HCT116 (cell line): ENCODE results near the gene NHLH1. TPM values are rescaled to one million over a fixed set of nuclear protein-coding genes. Genes with fewer than 3 reads are reported as not detected.

Experiments used
- ATAC-seq: fragments of 200-7000 bp; cut with Tn5 transposase; 2 replicates; pipeline ENCODE4 v1.9.1; 2020; ENCODE audit warnings: mild to moderate bottlenecking, moderate library complexity
- BruUV-seq: library from RNA; stranded (reverse); fragments of 400-500 nt; replicated peaks from 2 replicates; lab custom pipeline; 2021; lab: Mats Ljungman, UMichigan
- CTCF ChIA-PET: fragments of 300-600 bp; sonication (Branson Sonifier 250); formaldehyde crosslinking; loops from one replicate; lab custom pipeline; 2021; ENCODE audit warnings: antibody characterized with exemption; lab: Charles Lee
- POLR2A ChIA-PET: fragments of 300-600, 350-600 bp; sonication (Branson Sonifier 250); formaldehyde crosslinking; loops from one replicate; lab custom pipeline; 2021; ENCODE audit warnings: antibody characterized with exemption; lab: Charles Lee
- RAD21 ChIA-PET, 2 experiments: fragments of 300-600 bp; sonication (Branson Sonifier 250); formaldehyde crosslinking; loops; one replicate each; lab custom pipeline; 2023; ENCODE audit warnings: low total read pairs in 2 of 2; ENCODE audit not compliant: uncharacterized antibody in 2 of 2, unreplicated experiment in 2 of 2, low non-redundant PET in 1 of 2; lab: Charles Lee
- DNase-seq: peaks from one replicate; pipeline ENCODE4 v3.0.0-alpha.2; 2010; ENCODE audit warnings: low read depth, low spot score
- H2AFZ ChIP-seq: fragments of 200-600 bp; shearing (Covaris generic), sonication (generic); 2 replicates; pipeline ENCODE4 v1.6.1; 2017; ENCODE audit warnings: low read depth, mixed run types, mixed read lengths, antibody characterized with exemption, low read length; ENCODE audit not compliant: poor library complexity, severe bottlenecking
- H3K27ac ChIP-seq: 2 replicates; pipeline ENCODE4 v1.5.1; 2012; ENCODE audit warnings: low read depth, low read length
- H3K27me3 ChIP-seq: fragments of 200-600 bp; sonication (generic); 2 replicates; pipeline ENCODE4 v1.6.1; 2016; ENCODE audit warnings: mixed run types, low read length, mixed read lengths; ENCODE audit not compliant: insufficient read depth
- H3K36me3 ChIP-seq, 2 experiments: fragments of 200-500 bp in 1 of 2; fragments of 200-600 bp in 1 of 2; sonication (Bioruptor generic) in 1 of 2; sonication (generic) in 1 of 2; 2 replicates each; pipeline versions ENCODE4 v1.5.1 to v1.6.1; 2014 to 2016; ENCODE audit warnings: low read length in 2 of 2, inconsistent platforms in 1 of 2, mixed read lengths in 1 of 2, mixed run types in 1 of 2; ENCODE audit not compliant: insufficient read depth in 2 of 2, control insufficient read depth in 1 of 2
- H3K4me1 ChIP-seq, 2 experiments: fragments of 200-600 bp in 1 of 2; sonication (generic) in 1 of 2; 2 replicates each; pipeline versions ENCODE4 v1.5.1 to v1.6.1; 2012 to 2017; ENCODE audit warnings: low read length in 2 of 2, inconsistent platforms in 1 of 2, mild to moderate bottlenecking in 1 of 2, mixed read lengths in 1 of 2, mixed run types in 1 of 2, moderate library complexity in 1 of 2; ENCODE audit not compliant: insufficient read depth in 2 of 2, control insufficient read depth in 1 of 2
- H3K4me2 ChIP-seq: fragments of 200-600 bp; sonication (generic); 2 replicates; pipeline ENCODE4 v1.6.1; 2017; ENCODE audit warnings: mixed run types, low read length, mixed read lengths
- H3K4me3 ChIP-seq, 2 experiments: fragments of 200-600 bp in 1 of 2; sonication (generic) in 1 of 2; replicated peaks in 1 of 2; 2 replicates each; pipeline ENCODE4 v1.5.1; 2011 to 2016; ENCODE audit warnings: low read length in 2 of 2, control low read depth in 1 of 2, low read depth in 1 of 2, mild to moderate bottlenecking in 1 of 2, mixed read lengths in 1 of 2, mixed run types in 1 of 2
- H3K79me2 ChIP-seq: fragments of 200-600 bp; sonication (generic); 2 replicates; pipeline ENCODE4 v1.6.1; 2017; ENCODE audit warnings: mild to moderate bottlenecking, mixed run types, low read length, moderate library complexity, mixed read lengths; ENCODE audit not compliant: insufficient read depth
- H3K9ac ChIP-seq: fragments of 200-600 bp; sonication (generic); 2 replicates; pipeline ENCODE4 v1.6.1; 2016; ENCODE audit warnings: low read length, mixed read lengths
- H3K9me2 ChIP-seq: fragments of 200-600 bp; sonication (generic), shearing (Covaris generic); 2 replicates; pipeline ENCODE4 v1.6.1; 2017; ENCODE audit warnings: mixed run types, mild to moderate bottlenecking, moderate library complexity; ENCODE audit not compliant: insufficient read depth
- H3K9me3 ChIP-seq, 2 experiments: fragments of 200-500 bp in 1 of 2; fragments of 200-600 bp in 1 of 2; sonication (Bioruptor generic) in 1 of 2; sonication (generic) in 1 of 2; 2 replicates each; pipeline ENCODE4 v1.6.1; 2014 to 2017; ENCODE audit warnings: low read length in 2 of 2, mixed read lengths in 2 of 2, inconsistent platforms in 1 of 2, low read depth in 1 of 2, mild to moderate bottlenecking in 1 of 2, mixed run types in 1 of 2, moderate library complexity in 1 of 2; ENCODE audit not compliant: control insufficient read depth in 1 of 2, insufficient read depth in 1 of 2
- H4K20me1 ChIP-seq: fragments of 200-600 bp; sonication (generic), shearing (Covaris generic); 2 replicates; pipeline ENCODE4 v1.6.1; 2017; ENCODE audit warnings: mixed run types, mild to moderate bottlenecking, moderate library complexity; ENCODE audit not compliant: insufficient read depth
- CEBPB ChIP-seq: IDR thresholded peaks from 2 replicates; pipeline ENCODE4 v1.6.1; 2012; ENCODE audit warnings: low read depth
- CTCF ChIP-seq, 3 experiments: fragments of 200-600 bp in 1 of 3; sonication (generic) in 1 of 3; IDR thresholded peaks in 2 of 3; conservative IDR thresholded peaks in 1 of 3; 2 replicates each; pipeline ENCODE4 v1.5.1; 2012 to 2017; ENCODE audit warnings: low read depth in 2 of 3, low read length in 2 of 3, antibody characterized with exemption in 1 of 3, borderline replicate concordance in 1 of 3, control low read depth in 1 of 3, mild to moderate bottlenecking in 1 of 3, mixed read lengths in 1 of 3, mixed run types in 1 of 3, moderate library complexity in 1 of 3; ENCODE audit not compliant: insufficient read depth in 1 of 3
- FOSL1 ChIP-seq: IDR thresholded peaks from 2 replicates; pipeline ENCODE4 v1.6.1; 2012; ENCODE audit warnings: low read depth
- MAX ChIP-seq: IDR thresholded peaks from 2 replicates; pipeline ENCODE4 v1.6.1; 2012
- REST ChIP-seq: IDR thresholded peaks from 2 replicates; pipeline ENCODE4 v1.6.1; 2012; ENCODE audit warnings: low read depth
- SIN3A ChIP-seq: IDR thresholded peaks from 2 replicates; pipeline ENCODE4 v1.6.1; 2012; ENCODE audit warnings: low read depth
- intact Hi-C: fragments of 100-400 bp; cut with micrococcal nuclease; formaldehyde crosslinking; loops from 2 replicates; pipeline ENCODE4 v1.10.0; 2022
- total RNA-seq: library from RNA; stranded (reverse); gene quantifications from one replicate; pipeline ENCODE4 v1.2.1, GENCODE V29; 2021; ENCODE audit not compliant: unreplicated experiment

NHLH1 gene
- total RNA-seq, 1 experiment from 2014 or later = 0.12 TPM

GRCh38 chr1:160410406-160411005 lies 43.6 kb downstream of the NHLH1 start:
- ATAC-seq (no peak), DNase-seq (no peak)
- peaks cover 23 to 39% of the 10 kb centered on the region in 2 experiments for H3K4me1 ChIP-seq
- no peak overlapping the region for H3K4me2 ChIP-seq
- H3K9me3 ChIP-seq = no peaks in the 10 kb centered on the region
- no peak overlapping the region for H3K9ac ChIP-seq
- H2AFZ ChIP-seq = no peak overlapping the region
- no peaks in the 10 kb centered on the region for H3K79me2 ChIP-seq
- intact Hi-C loops = no loop called here
- POLR2A ChIA-PET = no interaction called here
- H3K9me2 ChIP-seq = no peaks in the 10 kb centered on the region
- TF ChIP-seq MAX (no peak), REST (no peak)
- H4K20me1 ChIP-seq = no peaks in the 10 kb centered on the region
- CTCF ChIA-PET = no interaction called here
- no peaks in the 10 kb centered on the region for H3K27me3 ChIP-seq
- H3K4me3 ChIP-seq = no peak overlapping the region
- no peaks in the 10 kb centered on the region for H3K36me3 ChIP-seq
- H3K27ac ChIP-seq = no peak overlapping the region
- BruUV-seq = no TSS peak
- RAD21 ChIA-PET = no interaction called here

GRCh38 chr1:160411271-160412027 lies 44.6 kb downstream of the NHLH1 start:
- Histone ChIP-seq H3K36me3 (no peaks in the 10 kb centered on the region), H4K20me1 (no peaks in the 10 kb centered on the region), H3K9me2 (no peaks in the 10 kb centered on the region), H3K4me1 (peaks cover 23 to 30% of the 10 kb centered on the region in 2 experiments), H3K79me2 (no peaks in the 10 kb centered on the region), H3K4me3 (no peak overlapping the region), H3K27ac (no peak overlapping the region), H3K9me3 (no peaks in the 10 kb centered on the region), H3K4me2 (no peak overlapping the region), H2AFZ (no peak overlapping the region), H3K27me3 (no peaks in the 10 kb centered on the region), H3K9ac (no peak overlapping the region)
- ChIA-PET RAD21 (no interaction called here), CTCF (no interaction called here), POLR2A (no interaction called here)
- TF ChIP-seq SIN3A (no peak), FOSL1 (no peak), CEBPB (no peak), CTCF (IDR thresholded peaks at IDR 0.05 in 2 of 3, conservative IDR thresholded peaks at IDR 0.05 in 1 of 3; ENCODE audit: borderline replicate concordance in 1 of 3, insufficient read depth in 1 of 3, low read depth in 2 of 3, low read length in 2 of 3) (peak in 1 of 3 experiments; percentile 17; a peak in 1 of 6 replicates)
- intact Hi-C loops = no loop called here
- DNase-seq (no peak), ATAC-seq (no peak)
- no TSS peak for BruUV-seq
